Suprapubic skin (tissue), 4 donors: Measurements from ENCODE around the gene HNRNPH2.

Experiments used
- POLR2A ChIP-seq, 2 donors: fragments of 450-650 bp; IDR thresholded peaks; one replicate each; pipeline ENCODE4 v1.6.1; 2017; ENCODE audit warnings: antibody characterized with exemption in 2 of 2, mild to moderate bottlenecking in 2 of 2, moderate library complexity in 2 of 2
- POLR2AphosphoS5 ChIP-seq, 3 donors: sonication (generic); formaldehyde crosslinking; IDR thresholded peaks; one replicate each; pipeline ENCODE4 v1.6.1; 2017; ENCODE audit warnings: antibody characterized with exemption in 3 of 3
- TF ChIP-seq, protein P1 (sequence below), 2 donors: fragments of 200-600 bp in 1 of 2; fragments of 450-650 bp in 1 of 2; sonication (generic) in 1 of 2; IDR thresholded peaks; one replicate each; pipeline ENCODE4 v1.5.1; 2016 to 2019; ENCODE audit warnings: antibody characterized with exemption in 2 of 2, mild to moderate bottlenecking in 1 of 2, moderate library complexity in 1 of 2

DNA sequence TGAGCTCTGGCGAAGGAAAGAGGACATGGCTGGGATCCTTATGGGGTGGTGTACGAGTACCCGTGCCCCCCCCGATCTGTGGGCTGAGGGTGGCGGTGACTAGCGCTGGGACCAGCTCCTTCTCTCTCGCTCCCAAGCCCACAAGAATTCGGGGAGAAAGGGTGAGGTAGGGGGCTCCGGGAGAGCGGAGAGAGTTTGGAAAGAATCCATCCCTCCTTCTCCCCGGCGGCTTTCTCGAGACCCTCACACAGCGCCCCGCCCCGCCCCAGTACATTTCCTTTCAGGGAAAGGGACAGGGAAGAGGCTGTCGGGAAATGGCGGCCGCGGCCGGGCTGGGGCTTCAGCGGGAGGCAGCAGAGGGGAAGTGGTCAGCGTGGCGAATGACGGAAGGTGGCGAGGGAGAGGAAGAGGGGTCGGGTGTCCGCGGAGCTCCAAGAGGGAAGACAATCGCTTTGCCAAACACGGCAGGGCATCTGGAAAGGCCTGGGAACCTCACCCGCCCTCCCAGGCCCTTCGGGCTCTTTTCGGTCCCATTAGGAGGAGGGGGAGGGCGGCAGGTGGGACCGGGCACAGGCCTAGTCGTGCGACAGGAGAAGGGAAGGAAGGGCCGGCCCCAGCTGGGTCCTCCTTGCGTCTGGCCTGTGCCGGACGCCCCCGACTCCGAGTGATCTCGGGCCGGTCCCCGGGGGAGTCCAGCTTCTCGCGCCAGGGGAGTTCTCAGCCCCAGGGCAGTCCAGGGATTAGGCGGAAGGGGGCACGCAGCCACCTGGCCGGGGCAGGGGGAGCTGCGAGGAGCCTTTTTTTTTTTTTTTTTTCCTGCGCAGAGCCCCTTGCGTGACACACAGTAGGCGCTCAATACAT lies 10.2 kb downstream of the HNRNPH2 start:
- TF ChIP-seq POLR2A (IDR thresholded peaks at IDR 0.05) = peak in 1 of 2 donors; percentile 43
- TF ChIP-seq, protein P1, sequence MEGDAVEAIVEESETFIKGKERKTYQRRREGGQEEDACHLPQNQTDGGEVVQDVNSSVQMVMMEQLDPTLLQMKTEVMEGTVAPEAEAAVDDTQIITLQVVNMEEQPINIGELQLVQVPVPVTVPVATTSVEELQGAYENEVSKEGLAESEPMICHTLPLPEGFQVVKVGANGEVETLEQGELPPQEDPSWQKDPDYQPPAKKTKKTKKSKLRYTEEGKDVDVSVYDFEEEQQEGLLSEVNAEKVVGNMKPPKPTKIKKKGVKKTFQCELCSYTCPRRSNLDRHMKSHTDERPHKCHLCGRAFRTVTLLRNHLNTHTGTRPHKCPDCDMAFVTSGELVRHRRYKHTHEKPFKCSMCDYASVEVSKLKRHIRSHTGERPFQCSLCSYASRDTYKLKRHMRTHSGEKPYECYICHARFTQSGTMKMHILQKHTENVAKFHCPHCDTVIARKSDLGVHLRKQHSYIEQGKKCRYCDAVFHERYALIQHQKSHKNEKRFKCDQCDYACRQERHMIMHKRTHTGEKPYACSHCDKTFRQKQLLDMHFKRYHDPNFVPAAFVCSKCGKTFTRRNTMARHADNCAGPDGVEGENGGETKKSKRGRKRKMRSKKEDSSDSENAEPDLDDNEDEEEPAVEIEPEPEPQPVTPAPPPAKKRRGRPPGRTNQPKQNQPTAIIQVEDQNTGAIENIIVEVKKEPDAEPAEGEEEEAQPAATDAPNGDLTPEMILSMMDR (IDR thresholded peaks at IDR 0.05) = no peak
- no peak for TF ChIP-seq POLR2AphosphoS5 (IDR thresholded peaks at IDR 0.05)
